ENCODE measurements around the gene UBXN4. TPM values are rescaled to one million over a fixed set of nuclear protein-coding genes. Genes with fewer than 3 reads are reported as not detected.

UBXN4 gene
- total RNA-seq, 4 donors from 2014 or later = 60.2 to 102 (median 78.3) TPM

DNA sequence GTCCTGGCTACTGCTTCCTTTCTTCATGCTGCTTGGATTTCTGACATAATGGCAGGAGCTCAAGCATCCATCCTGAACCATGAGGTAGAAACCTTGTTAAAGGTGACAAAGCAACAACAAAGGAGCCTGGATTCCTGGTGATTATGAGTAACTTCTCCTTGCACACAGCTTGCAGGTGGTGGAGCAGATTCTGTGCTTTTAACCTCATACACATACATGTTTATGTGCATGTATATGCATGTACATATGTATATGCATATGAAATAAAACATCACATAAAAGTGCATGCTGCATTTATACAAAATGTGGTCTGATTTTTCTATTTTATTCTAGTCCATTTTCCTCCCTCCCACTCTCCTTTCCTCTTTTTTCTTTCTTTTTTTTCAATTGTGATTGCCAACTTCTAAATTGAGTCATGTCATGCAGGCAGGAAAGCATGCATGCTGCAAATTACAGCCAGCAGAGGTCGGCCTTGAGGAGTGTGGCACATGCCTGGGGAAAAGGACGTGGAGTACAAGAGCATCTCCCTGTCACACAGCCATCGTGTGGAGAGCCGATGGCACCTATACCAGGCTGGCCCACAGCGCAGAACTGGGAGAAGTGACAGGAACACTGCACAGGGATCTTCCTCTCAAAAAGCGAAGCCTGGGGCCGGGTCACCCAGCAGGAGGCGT, 77.4 kb downstream of the UBXN4 start:
- Histone ChIP-seq H3K4me1 (peaks cover 0 to 7% (median 0%) of the 10 kb centered on the region in 4 donors), H3K27ac (no peak overlapping the region), H3K36me3 (no peaks in the 10 kb centered on the region), H3K27me3 (no peaks in the 10 kb centered on the region), H3K9me3 (peaks cover 0 to 6% (median 0%) of the 10 kb centered on the region in 4 donors), H3K4me3 (no peak overlapping the region)
- TF ChIP-seq, protein P1, sequence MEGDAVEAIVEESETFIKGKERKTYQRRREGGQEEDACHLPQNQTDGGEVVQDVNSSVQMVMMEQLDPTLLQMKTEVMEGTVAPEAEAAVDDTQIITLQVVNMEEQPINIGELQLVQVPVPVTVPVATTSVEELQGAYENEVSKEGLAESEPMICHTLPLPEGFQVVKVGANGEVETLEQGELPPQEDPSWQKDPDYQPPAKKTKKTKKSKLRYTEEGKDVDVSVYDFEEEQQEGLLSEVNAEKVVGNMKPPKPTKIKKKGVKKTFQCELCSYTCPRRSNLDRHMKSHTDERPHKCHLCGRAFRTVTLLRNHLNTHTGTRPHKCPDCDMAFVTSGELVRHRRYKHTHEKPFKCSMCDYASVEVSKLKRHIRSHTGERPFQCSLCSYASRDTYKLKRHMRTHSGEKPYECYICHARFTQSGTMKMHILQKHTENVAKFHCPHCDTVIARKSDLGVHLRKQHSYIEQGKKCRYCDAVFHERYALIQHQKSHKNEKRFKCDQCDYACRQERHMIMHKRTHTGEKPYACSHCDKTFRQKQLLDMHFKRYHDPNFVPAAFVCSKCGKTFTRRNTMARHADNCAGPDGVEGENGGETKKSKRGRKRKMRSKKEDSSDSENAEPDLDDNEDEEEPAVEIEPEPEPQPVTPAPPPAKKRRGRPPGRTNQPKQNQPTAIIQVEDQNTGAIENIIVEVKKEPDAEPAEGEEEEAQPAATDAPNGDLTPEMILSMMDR (IDR thresholded peaks at IDR 0.05) = peak in 3 of 6 experiments; percentile 29 to 43 (median 38)
- no peak for TF ChIP-seq POLR2A (IDR thresholded peaks at IDR 0.05)
- DNase-seq = no peak

DNA sequence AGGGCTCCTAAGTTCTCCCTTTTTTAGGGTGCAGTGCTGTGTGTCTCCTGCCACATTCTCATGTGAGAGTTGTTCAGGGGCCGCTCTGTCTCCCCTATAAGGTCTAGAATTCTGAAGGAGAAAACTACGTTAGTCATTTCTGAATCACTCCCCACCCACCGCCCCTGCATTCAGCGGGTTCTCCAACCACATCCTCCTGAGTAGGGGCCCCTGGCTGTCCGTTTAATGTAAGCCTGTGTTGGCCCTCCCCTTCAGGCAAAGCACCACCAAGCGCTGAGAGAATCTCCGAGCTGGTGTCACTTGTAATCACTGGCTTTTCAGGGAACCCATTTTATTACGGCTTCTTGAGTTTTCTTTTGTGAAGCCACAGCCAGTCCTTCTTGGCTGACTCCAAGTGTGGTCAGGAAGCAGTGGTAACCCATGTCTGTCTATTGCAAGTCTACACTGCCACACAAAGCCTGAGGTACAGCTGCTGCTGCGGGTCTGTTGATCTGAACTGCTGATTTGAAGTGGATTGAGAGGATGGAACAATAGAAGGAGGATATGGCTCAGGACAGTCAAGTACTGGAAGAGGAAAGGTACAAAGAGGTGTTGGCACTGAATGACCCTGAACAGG, 78.5 kb downstream of the UBXN4 start:
- TF ChIP-seq, protein P1 (IDR thresholded peaks at IDR 0.05) = no peak
- no peak for TF ChIP-seq POLR2A (IDR thresholded peaks at IDR 0.05)
- DNase-seq = peak in 1 of 3 donors; percentile 22
- Histone ChIP-seq H3K27me3 (no peaks in the 10 kb centered on the region), H3K27ac (no peak overlapping the region), H3K4me3 (no peak overlapping the region), H3K36me3 (no peaks in the 10 kb centered on the region), H3K9me3 (peaks cover 0 to 6% (median 0%) of the 10 kb centered on the region in 4 donors), H3K4me1 (peaks cover 0 to 7% (median 0%) of the 10 kb centered on the region in 4 donors)

DNA sequence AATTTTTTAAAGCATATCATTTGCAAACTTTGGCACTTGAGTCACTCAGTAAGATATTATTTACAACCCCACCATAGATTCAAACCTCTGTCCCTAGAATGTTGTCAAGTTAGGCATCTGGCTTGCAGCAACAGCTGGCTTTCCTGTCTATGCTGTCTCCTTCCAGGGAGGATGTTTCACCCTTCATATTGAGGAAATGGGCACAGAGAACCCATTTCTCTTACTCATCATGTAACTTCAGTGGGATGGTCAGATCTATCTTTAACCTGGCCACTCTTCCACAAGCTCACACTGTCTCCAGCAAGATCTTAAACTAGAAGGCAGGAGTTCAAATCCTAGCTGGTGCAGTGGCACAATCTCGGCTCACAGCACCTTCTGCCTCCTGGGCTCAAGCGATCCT, 79.5 kb downstream of the UBXN4 start:
- Histone ChIP-seq H3K27me3 (no peaks in the 10 kb centered on the region), H3K27ac (no peak overlapping the region), H3K4me3 (no peak overlapping the region), H3K36me3 (no peaks in the 10 kb centered on the region), H3K9me3 (peaks cover 0 to 6% (median 0%) of the 10 kb centered on the region in 4 donors), H3K4me1 (peaks cover 0 to 7% (median 0%) of the 10 kb centered on the region in 4 donors)
- DNase-seq = no peak
- TF ChIP-seq, protein P1 (IDR thresholded peaks at IDR 0.05) = no peak
- no peak for TF ChIP-seq POLR2A (IDR thresholded peaks at IDR 0.05)

DNA sequence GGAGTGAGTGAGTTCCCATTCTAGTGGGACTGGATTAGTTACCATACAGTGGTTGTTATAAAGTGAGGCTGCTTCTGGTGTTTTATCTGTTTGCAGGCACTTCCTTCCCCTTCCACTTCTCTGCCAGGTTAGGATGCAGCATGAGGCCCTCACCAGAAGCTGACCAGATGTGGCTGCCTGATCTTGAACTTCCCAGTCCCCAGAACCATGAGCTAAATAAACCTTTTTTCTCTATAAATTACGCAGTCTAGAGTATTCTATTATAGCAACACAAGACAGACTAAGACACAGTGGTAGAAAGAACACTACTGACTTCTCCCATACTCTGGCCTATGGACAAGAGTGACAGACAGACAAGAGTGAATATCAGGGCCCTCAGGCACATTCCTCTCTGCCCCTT, 81.2 kb downstream of the UBXN4 start:
- H3K27ac ChIP-seq = no peak overlapping the region
- H3K36me3 ChIP-seq = no peaks in the 10 kb centered on the region
- DNase-seq = no peak
- no peak for TF ChIP-seq POLR2A (IDR thresholded peaks at IDR 0.05)
- TF ChIP-seq, protein P1 (IDR thresholded peaks at IDR 0.05) = no peak
- H3K4me3 ChIP-seq = no peak overlapping the region
- peaks cover 0 to 6% (median 0%) of the 10 kb centered on the region in 4 donors for H3K9me3 ChIP-seq
- peaks cover 0 to 7% (median 0%) of the 10 kb centered on the region in 4 donors for H3K4me1 ChIP-seq
- no peaks in the 10 kb centered on the region for H3K27me3 ChIP-seq

DNA sequence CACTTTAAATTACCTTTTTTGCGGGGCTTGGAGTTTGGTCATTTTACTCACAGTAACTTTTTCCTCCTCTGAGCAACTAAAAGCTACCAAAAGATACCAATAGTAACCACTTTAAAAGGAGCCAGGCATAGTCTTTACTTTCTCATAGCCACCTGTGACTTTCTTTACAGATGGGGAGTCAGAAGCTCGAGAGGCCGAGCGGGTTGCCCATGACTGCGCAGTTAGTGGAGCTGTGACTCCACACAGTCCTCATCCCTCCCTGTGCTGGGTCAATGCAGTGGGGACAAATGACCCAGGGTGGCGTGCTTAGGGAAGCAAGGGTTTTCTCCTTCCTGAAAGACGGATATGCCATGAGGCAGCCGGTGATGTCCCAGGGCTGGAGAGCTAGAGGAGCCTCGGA, 83.5 kb downstream of the UBXN4 start:
- H3K27me3 ChIP-seq = no peaks in the 10 kb centered on the region
- no peaks in the 10 kb centered on the region for H3K36me3 ChIP-seq

More for the DNA sequence above, 83.5 kb downstream of the UBXN4 start:
- DNase-seq = no peak
- Histone ChIP-seq H3K27ac (no peak overlapping the region), H3K4me3 (no peak overlapping the region), H3K9me3 (peaks cover 0 to 6% (median 0%) of the 10 kb centered on the region in 4 donors), H3K4me1 (peaks cover 0 to 4% (median 0%) of the 10 kb centered on the region in 4 donors)
- TF ChIP-seq POLR2A (IDR thresholded peaks at IDR 0.05) = no peak
- TF ChIP-seq, protein P1 (IDR thresholded peaks at IDR 0.05) = no peak

All from Peyer's patch (tissue), 4 donors.